ENCODE data around the gene ZNF366.

The ZNF366 gene

DNA sequence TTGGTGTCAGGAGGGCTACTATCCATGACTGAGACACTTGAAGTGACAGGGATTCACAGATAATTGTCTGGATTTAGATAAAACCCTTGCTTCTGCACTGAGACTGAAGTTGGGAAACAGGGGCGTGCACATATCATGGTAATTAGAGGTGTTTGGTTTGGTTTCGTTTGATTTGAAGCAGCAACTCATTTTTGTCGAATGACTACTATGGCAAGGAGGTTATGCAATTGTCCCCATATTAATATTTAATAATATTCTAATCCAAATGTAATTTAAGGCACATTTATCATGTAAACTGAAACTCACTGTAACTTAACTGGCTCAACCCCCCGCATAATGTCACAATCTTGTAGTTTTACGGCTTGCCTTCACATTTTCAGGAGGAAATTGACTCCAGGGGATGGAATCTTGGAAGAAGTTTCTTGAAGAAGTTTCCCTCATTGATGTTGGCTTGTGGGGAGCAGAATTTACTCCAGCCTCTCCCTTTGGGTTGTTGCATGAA is 12.5 kb downstream of the ZNF366 start:
- DNase-seq (ENCODE audit: extremely low read depth in 1 of 2, low read depth in 1 of 2): no peak

DNA sequence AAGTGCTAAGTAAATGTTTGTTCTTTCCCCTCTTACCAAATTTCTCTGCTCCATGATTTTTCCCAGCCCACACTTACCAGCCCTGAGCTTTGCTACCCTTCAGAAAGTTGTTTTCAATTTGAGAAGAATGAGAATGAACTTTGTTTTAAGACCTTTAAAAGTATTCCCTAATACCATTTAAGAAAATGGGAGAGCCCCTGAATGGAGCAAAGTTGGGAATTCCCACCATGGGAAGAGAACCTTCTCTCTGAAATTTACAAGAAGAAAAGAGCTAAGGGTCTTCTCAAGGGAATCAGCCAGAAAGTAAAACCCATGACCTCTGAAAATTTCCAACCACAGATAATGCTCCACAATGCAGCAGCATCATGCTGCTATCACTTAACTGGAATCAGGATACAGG is 17.7 kb downstream of the ZNF366 start:
- DNase-seq (ENCODE audit: extremely low read depth in 1 of 2, low read depth in 1 of 2): no peak

DNA sequence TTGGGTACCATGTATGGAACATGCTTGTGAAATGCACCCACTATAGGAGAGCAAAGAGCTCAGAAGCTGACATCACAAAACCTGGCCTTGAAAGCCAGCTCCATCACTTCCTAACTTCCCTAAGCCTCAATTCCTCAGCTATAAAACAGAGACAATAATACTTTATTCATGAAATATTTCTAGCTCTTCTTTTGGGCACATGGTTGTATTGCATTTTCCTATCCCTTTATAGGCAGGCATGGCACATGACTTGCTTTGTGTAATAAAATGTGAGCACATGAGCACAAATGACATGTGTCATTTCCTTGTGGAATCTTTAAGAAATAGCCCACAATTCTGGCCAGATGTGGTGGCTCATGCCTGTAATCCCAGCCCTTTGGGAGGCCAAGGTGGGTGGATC is 18.5 kb downstream of the ZNF366 start:
- no peak for DNase-seq (ENCODE audit: extremely low read depth in 1 of 2, low read depth in 1 of 2)

DNA sequence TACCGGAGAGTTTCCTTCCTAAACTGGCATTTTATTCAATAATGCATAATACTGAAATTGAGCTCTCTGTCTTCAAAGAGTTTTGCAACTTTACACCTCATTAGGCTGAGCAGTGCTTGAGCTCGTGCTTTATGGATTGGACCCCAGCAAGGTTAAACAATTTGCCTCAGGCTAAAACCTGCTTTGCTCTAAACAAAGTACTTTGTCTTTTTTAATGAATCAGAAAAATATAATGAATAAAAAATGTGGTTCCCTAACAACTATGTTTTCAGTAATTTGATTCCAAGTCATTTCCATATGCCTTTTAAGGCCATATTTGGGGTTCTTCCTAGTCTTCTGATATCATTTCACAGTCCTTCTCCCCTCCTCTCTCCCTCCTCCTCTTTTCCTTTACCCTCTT is 20.0 kb downstream of the ZNF366 start:
- no peak for DNase-seq (ENCODE audit: extremely low read depth in 1 of 2, low read depth in 1 of 2)

DNA sequence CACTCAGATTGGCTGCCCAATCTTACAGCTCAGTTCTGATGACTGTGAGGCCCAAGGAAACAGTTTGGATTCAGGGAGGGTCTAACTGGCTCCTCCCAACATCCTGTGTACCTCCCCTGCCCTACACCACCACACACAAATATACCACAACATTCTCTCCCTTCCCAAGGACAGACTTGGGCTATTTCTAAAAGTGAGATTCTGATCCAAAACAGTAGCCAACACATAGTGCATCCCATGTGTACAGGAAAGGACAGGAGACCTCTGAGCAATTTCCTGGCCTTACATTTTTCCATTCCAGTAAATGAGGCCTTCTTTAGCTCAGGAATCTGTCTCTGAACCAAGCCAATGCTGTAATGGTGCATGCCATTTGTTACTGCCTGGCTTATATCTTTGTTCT is 20.8 kb downstream of the ZNF366 start:
- no peak for DNase-seq (ENCODE audit: extremely low read depth in 1 of 2, low read depth in 1 of 2)

DNA sequence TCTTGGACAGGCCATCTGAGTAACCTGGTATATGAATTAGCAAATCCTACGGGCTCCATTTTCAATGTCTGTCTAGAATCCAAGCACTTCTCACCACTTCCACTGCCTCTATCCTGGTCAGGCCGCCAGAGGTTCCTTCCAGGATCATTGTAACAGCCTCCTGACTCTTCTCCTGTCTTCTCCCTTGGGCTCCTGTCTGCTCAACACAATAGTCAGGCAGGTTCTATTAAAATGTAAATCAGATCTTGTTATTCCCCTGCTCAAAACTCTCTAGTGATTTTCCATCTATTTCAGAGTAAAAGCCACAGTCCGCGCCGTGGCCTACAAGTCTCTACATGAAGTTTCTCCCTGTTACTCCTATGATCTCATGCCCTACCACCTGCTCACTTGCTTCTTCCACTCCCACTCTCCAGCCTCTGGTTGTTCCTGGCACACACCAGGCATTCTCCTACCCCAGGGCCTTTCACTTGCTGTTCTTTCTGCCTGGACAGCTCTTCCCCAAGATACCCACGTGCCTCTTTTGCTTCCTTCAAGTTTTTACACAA is 21.7 kb downstream of the ZNF366 start:
- DNase-seq (ENCODE audit: extremely low read depth in 1 of 2, low read depth in 1 of 2): no peak

DNA sequence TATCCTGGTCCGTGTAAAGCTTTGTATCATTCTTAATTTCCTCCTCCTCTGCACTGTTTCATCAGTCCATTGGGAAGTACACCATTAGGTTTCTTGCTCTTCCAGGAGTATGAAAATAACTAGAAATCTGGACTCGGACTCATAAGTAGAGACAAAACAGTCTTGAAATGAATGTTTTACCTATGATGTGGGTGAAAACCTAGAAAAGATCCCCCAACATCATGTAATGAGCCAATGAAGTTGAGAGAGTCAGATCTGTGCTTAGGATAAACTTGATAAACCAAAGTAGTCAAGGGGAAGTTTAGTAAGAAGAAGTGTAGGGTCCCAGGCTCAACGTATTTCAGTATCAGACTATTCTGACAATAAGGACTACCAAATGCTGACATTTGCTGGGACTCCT is 25.2 kb downstream of the ZNF366 start:
- DNase-seq (ENCODE audit: extremely low read depth in 1 of 2, low read depth in 1 of 2): no peak

DNA sequence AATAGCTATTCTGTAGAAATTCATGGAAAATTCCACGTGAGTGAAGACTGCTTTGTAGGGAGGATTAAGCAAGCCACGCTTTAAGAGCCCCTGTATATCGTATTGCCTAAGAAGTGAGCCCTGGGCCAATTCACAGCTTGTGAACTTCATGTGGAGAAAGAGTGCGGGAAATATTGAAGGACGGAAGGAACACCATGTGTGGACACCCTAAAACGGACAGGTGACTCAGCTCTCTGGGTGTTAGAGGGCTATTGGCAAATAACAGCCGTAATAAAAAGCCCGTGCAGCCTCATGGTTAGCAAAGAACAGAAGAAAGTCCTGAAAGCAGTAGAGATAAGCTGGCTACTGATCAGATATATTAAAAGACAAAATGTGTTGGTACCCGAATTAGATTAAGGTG is 26.4 kb downstream of the ZNF366 start:
- no peak for DNase-seq (ENCODE audit: extremely low read depth in 1 of 2, low read depth in 1 of 2)

DNA sequence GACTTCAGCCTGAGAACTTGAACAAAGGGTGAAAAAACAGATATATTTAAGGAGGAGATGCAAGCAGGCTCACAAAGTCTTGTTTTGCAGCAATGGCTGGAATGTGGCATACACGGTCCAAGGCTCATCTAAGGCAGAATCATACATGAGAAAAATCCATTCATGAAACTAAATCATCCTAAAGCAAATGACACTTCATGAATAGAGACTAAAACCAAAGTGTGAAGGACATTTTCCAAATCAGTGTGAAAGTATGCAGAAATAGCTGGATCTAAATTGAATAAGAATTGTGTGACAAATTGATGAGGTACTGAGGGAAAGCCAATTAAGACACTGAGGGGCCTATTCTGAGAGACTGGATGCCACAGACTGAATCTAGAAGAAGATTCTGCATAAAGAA is 27.3 kb downstream of the ZNF366 start:
- DNase-seq (ENCODE audit: extremely low read depth in 1 of 2, low read depth in 1 of 2): no peak

DNA sequence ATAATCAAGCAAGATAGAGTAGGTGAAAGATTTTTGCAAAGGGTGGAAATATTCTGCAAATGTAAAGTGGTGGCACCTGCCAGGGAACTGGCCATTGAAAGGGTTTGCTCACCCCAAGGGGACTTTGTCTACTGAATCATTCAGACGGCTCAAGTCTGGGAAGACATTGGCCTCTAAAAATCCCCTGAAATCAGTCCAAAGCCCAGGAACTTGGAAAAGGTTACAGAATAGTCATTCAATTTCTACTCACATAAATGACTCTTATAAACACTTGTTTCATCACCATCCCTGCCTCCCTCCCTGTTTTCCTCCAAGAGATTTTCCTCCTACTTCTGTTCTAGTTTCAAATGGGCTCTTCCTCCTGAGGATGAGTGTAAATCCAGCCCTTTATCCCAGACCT is 28.5 kb downstream of the ZNF366 start:
- no peak for DNase-seq (ENCODE audit: extremely low read depth in 1 of 2, low read depth in 1 of 2)

DNA sequence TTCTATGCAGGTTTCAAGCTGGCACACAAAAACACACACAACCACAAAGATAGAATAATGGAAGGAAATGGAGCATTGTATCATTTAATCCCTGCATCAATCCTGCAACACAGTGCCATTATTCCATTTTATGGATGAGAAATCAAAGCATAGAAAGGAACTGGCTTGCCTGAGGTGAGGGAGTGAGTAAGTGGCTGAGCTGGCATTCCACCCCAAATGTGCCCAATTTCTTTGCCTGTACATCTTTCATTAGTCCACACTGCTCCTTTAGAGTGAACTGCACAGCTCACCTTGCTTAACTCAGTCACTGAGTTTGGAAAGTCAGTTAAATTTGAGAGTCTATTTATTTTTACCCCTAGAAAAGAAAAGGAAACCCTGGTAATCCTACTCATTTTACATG is 28.9 kb downstream of the ZNF366 start:
- DNase-seq (ENCODE audit: extremely low read depth in 1 of 2, low read depth in 1 of 2): no peak

DNA sequence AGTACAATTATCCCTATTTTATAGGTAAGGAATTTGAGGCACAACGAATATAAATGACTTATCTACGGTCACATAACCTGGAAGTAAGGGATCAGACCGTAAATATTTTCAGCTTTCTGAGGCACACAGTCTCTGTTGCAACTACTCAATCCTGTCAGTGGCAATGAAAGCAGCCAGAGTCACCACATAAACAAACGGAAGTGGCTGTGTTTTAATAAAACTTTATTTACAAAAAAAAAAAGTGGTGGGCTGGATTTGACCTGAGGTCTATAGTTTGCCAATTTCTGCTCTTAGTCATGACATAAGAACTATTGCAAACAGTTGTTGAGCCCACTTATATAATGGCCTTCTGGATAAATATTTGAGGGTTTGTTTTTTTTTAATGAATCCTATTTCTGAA is 29.6 kb downstream of the ZNF366 start:
- no peak for DNase-seq (ENCODE audit: extremely low read depth in 1 of 2, low read depth in 1 of 2)

DNA sequence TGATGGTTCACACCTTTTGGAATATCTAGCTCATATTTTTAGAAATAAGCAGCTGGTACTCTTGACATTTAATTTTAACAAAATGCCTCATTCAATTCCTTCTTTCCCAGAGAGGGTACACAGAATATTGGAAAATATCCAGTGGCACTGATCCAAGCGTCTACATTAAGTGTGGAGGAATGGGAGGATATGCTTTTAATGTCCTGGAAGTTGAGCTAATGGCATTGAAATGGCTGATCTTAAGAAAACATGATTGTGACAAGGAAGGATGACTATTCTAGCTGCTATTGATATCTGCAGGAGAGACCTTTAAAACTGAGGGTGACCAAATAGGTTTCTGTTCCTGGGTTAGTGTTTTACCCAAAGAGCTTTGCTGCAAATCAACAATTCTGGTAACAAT is 30.0 kb downstream of the ZNF366 start:
- no peak for DNase-seq (ENCODE audit: extremely low read depth in 1 of 2, low read depth in 1 of 2)

DNA sequence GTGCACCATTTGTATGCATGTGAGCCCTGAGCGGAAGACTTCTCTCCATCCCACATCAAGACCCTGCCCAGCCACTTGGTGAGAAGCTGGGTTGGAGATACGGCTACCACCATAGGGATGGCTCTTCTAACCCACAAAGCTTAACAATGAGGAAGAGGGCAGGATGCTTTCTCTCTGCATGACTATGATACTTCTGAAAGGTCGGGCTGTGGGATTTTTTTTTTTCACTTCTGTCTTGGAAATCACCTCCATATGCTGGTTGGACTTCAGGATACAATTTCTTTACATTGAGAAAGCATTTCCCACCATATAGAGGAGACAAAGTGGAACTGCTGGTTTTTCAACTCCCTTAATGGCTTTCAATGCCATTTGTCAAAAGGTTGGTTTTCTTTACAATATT is 30.5 kb downstream of the ZNF366 start:
- DNase-seq (ENCODE audit: extremely low read depth in 1 of 2, low read depth in 1 of 2): no peak

DNA sequence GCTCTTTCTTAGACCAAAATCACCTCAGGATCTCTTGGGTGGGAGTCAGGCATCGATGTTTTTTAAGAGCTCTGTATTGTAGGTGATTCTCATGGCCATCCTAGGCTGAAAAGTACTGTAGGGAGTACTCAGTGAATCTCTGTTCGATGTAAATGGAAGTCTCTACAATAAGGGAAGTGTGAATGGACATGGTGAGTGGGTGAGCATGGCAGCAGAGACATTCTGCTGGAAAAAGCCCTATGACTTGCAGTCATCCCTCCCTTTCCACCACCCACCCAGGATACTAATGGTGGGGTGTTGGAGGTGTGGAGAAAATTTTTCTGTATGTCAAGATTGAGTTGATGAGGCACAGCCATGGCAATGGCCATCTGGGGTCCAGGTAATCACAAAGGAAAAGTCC is 30.9 kb downstream of the ZNF366 start:
- DNase-seq (ENCODE audit: extremely low read depth in 1 of 2, low read depth in 1 of 2): no peak

DNA sequence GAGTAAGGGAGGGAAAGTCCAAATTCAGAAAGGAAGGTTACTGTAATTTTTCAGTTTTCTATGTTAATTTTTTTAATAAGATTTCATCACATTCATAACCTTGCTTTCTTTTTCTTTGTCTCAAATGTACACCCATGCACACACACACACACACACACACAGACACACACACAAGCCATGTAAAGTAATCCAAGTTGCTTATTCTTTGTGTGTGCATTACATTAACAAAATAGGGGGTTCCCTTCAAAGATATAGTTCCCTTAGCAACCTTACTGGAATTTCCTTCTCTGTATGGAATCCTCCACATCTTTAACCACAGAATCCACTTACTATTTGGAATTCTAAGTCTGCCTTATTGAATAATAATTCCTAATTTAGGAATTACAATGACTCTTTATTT is 32.7 kb downstream of the ZNF366 start:
- no peak for DNase-seq (ENCODE audit: extremely low read depth in 1 of 2, low read depth in 1 of 2)

DNA sequence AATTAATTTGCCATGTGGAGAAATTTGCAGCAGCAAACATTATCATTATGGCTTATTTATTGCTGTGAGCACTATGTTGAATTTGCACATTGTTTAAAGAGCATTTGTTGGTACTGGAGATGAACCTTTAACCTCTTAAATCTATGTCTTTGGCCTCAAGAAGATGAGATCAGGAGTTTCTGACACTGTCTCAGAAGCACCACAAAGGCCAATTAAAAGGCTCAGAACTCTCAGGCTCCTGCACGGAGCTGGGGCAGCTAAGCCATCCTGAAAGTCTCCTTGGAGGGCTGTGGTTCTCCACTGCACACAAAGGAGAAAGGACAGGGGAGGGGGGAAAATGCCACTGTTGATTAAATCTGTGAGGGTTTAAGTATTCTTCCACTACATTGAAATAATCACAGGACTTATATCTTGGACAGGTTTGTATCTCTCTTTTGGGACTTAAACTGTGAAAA is 33.1 kb downstream of the ZNF366 start:
- DNase-seq (ENCODE audit: extremely low read depth in 1 of 2, low read depth in 1 of 2): no peak

DNA sequence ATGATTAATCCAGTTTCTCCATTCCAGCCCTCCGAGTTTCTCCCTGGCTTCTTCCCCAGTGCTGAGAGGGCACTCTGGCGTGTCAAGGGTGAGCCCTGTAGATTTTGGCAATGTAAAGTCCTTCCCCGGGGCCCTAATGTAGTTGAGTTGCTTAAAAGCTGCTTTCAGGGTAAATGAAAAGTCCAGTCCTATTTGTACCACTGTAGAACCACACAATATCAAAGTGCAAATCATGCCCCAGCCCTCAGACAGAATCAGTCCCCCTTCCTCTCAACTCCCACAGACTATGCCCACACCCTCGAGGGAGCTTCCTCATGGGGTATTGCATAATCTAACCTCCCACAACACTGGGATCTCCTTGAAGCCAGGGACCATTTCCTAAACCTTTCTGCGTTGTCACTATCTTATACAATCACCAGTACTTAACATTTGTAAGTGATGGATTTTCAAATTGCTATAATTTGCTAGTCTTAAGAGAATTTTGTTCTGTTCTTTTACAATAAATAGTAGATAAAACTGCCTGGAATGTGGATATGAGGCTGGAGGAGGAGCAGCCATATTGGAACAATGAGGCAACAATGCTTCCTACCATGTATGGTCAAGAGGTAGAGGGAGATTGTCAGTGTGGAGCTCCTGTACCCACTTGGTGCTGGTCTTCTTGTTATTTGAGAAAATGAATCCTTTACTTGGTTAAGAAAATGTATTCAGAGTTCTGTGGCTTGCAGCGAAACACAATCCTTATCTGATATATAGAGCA is 34.4 kb downstream of the ZNF366 start:
- DNase-seq (ENCODE audit: extremely low read depth in 1 of 2, low read depth in 1 of 2): no peak

DNA sequence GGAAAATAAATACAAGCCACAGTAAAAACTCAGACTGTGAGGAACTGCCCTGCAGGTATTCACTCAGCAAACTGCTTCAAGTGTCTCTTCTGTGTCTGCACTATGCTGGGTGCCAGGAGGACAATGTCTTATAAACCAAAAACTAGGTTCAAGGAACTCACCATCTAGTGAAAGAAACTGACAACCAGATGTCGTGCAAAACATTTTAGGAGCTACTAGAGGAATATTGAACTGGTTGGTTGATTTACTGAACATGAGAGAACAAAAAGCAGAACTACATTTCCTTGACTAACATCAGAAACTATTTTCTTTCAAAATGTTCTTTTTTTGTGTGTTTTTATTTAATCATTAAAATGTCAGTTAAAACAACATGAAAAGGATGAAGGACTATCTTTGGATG is 35.2 kb downstream of the ZNF366 start:
- no peak for DNase-seq (ENCODE audit: extremely low read depth in 1 of 2, low read depth in 1 of 2)

DNA sequence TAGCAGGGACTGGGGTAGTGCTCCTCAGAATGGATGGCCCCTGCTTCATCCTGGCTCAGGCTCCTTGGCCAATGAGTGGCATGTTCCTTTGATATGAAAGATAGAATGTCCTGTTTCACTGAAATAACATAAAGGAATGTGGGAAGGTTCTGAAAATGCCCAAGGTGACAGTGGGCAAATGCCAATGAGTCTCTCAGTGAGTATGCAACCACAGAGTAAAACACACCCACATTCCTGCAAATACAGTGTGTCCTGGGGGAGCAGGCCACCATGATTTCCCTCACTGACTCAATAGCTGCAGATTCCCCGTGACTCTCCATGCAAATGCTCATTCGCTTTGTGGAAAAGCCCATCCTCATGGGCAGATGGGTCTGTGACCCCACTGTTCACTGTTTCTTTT is 36.4 kb downstream of the ZNF366 start:
- no peak for DNase-seq (ENCODE audit: extremely low read depth in 1 of 2, low read depth in 1 of 2)

DNA sequence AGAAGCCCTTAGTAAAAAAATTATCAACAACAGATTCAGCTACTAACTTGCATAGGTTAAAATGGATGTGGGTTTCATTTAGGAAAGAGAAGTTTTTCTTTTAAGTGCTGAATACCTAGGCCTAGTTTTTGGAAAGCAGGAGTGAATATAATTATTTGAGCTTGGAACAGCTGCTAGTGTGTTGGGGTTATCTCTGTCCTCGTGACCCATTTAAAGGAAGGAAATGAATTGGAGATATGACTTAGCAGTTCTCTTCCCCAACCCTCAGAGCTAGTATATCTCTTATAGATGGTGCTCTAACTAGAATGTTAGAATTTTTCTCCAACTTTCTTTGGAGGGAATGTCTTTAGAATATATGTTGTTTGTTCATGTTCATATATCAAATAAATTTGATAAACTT is 38.6 kb downstream of the ZNF366 start:
- DNase-seq (ENCODE audit: extremely low read depth in 1 of 2, low read depth in 1 of 2): no peak

DNA sequence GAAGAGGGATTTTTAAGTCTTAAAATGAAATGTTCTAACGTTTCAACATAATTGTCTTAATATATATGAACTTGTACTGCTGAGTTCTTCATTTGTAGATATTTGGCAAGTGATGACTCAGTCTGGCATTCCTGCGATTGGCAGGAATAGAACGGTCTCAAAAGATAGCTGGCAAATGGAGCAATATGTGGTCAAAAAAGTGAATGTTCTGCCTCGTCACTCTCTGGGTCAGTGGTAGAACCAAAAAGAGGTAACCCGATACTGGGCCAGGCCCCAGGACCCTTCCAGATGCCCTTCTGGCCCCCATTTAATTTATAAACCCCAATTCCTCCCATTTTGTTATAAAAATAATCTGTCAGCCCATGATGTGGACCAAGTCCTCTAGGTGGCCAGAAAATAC is 39.2 kb downstream of the ZNF366 start:
- DNase-seq (ENCODE audit: extremely low read depth in 1 of 2, low read depth in 1 of 2): no peak

DNA sequence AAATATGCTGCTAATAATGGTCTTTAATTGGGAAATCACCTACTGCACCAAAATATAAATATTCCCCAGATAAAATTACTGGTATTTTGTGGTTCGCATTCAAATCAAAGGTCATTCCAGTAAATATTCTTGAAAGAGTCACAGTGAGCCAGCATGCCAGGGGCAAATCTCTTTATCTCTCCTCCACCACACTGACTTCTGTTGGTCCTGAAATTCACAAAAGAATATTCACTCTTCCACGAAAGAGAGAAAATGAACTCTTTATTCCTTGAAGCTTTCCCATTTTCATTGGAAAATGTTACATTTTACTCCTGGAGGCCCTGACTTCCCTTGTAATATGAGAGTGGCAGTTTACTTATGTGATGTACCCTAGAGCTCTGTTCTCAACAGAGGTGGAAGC is 39.7 kb downstream of the ZNF366 start:
- DNase-seq (ENCODE audit: extremely low read depth in 1 of 2, low read depth in 1 of 2): no peak
